ENCODE data around the gene CBY1. TPM values are rescaled to one million over a fixed set of nuclear protein-coding genes. Genes with fewer than 3 reads are reported as not detected.
"Not testable (repeated sequence)": the region's sequence is repeated elsewhere in the genome, so short reads cannot be mapped to it uniquely, and the experiment has no call there.

CBY1 gene
- total RNA-seq, 2 donors from 2014 or later = 13.8 TPM

DNA sequence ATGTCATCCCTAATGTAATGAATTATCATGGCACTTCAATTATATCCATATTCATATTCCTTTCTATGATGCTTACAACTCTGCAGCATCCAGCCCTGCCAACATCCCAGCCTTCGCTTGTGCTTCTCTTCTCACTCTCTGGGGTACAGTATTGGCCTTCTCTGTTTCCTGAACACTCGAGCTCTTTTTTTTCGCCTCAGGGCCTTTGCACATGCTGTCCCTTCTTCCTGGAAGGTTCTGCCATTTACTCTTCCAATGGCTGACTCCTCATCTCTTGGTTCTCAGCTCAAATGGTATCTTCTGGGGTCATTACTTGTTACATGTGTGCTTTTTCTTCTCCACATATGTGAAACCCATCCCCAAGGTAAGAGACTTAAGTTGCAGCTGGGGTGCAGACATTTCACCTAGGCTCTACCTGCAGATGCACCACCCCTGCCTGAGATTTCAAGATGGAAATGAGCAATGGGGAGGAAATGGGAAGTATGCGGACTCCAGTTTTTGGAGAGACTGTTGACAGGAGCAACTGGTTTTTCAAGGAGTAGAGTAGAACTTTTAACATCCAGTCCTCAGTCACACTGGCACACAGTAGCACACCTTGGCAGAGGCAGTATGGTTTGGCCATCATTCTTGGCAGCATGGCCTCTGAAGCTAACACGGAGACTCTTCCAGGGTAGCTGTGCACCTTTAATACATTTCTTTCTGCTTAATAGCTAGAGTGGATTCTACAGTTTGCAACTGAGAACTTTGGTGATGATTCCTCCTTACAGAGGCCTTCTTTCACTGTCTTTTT is 44.0 kb upstream of the CBY1 start:
- no peaks in the 10 kb centered on the region for H3K36me3 ChIP-seq
- no peak for DNase-seq (ENCODE audit: low spot score)
- H3K27me3 ChIP-seq (replicated peaks; ENCODE audit: insufficient read depth) = no peaks in the 10 kb centered on the region
- no peaks in the 10 kb centered on the region for H3K9me3 ChIP-seq
- no peak overlapping the region for H3K4me3 ChIP-seq
- ATAC-seq (ENCODE audit: insufficient number of reproducible peaks, low FRiP score, low read depth) = no peak
- H3K4me1 ChIP-seq (ENCODE audit: control insufficient read depth in 1 of 2, low read depth in 2 of 2) = no peaks in the 10 kb centered on the region
- no peak overlapping the region for H3K27ac ChIP-seq
- TF ChIP-seq, protein P1, sequence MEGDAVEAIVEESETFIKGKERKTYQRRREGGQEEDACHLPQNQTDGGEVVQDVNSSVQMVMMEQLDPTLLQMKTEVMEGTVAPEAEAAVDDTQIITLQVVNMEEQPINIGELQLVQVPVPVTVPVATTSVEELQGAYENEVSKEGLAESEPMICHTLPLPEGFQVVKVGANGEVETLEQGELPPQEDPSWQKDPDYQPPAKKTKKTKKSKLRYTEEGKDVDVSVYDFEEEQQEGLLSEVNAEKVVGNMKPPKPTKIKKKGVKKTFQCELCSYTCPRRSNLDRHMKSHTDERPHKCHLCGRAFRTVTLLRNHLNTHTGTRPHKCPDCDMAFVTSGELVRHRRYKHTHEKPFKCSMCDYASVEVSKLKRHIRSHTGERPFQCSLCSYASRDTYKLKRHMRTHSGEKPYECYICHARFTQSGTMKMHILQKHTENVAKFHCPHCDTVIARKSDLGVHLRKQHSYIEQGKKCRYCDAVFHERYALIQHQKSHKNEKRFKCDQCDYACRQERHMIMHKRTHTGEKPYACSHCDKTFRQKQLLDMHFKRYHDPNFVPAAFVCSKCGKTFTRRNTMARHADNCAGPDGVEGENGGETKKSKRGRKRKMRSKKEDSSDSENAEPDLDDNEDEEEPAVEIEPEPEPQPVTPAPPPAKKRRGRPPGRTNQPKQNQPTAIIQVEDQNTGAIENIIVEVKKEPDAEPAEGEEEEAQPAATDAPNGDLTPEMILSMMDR (IDR thresholded peaks at IDR 0.05) = no peak

DNA sequence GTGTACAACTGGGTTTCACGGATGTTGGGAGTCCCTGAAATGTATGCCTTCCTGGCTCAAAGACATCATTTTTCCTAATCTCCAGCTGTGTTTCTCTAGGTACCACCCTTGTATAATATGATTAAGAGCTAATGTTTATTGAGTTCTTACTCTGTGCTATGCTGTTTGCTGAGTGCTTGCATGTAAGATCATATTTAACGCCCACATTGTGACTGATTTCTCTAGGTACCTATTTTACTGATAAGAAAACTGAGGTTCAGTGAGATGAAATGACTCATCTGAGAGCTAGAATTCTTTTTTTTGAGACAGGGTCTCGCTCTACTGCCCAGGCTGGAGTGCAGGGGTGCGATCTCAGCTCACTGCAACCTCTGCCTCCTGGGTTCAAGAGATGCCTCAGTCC is 42.9 kb upstream of the CBY1 start:
- ATAC-seq (ENCODE audit: insufficient number of reproducible peaks, low FRiP score, low read depth) (no peak), DNase-seq (ENCODE audit: low spot score) (no peak)
- H3K4me1 ChIP-seq (ENCODE audit: control insufficient read depth in 1 of 2, low read depth in 2 of 2) = no peaks in the 10 kb centered on the region
- H3K27me3 ChIP-seq (replicated peaks; ENCODE audit: insufficient read depth) = no peaks in the 10 kb centered on the region
- TF ChIP-seq, protein P1 (IDR thresholded peaks at IDR 0.05) = no peak
- no peak overlapping the region for H3K27ac ChIP-seq
- no peaks in the 10 kb centered on the region for H3K9me3 ChIP-seq
- H3K36me3 ChIP-seq = no peaks in the 10 kb centered on the region
- H3K4me3 ChIP-seq = no peak overlapping the region

DNA sequence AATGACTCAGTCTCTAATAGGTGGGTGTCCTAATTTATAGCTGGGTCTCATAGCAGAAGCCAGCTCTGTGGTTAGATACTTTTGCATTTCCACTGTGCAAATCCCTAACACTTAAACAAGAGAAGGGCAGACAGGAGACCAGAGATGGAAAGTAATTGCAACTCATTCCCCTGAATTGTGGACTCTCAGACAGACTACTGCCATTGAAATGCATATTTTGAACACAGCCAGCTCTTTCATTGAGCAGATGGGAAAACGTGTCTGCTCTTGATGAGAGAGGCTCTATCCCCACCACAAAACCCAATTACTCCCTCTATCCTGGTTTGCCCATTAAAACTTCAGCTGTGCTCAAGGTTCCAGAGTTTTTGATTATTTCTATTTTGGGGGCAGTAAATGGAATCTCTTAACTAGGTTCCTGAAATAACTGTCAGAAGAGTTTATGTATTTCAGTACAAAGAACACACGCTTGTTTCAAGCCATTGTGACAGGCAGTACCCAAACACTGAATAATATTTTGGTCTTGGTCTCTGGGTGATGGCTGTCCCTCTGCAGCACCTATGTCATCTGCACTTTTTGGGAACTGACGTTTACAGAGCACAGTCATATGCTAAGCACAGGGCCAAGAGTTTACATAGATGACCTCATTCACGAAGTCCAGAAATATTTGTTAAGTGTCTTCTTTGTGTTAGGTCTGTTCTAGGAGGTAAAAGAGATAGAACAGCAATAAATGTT is 41.9 kb upstream of the CBY1 start:
- Histone ChIP-seq H3K27ac (no peak overlapping the region), H3K4me3 (no peak overlapping the region), H3K9me3 (no peaks in the 10 kb centered on the region), H3K4me1 (ENCODE audit: control insufficient read depth in 1 of 2, low read depth in 2 of 2) (no peaks in the 10 kb centered on the region), H3K36me3 (no peaks in the 10 kb centered on the region), H3K27me3 (replicated peaks; ENCODE audit: insufficient read depth) (no peaks in the 10 kb centered on the region)
- TF ChIP-seq, protein P1 (IDR thresholded peaks at IDR 0.05) = no peak
- DNase-seq (ENCODE audit: low spot score) (no peak), ATAC-seq (ENCODE audit: insufficient number of reproducible peaks, low FRiP score, low read depth) (no peak)

DNA sequence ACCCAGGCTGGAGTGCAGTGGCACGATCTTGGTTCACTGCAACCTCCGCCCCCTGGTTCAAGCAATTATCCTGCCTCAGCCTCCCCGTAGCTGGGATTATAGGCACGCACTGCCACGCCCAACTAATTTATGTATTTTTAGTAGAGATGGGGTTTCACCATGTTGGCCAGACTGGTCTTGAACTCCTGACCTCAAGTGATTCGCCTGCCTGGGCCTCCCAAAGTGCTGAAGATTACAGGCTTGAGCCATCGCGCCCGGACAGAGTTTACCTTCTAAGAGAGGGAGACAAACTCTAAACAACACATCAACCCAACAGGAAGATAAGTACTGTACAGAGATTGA is 41.4 kb upstream of the CBY1 start:
- H3K27me3 ChIP-seq (replicated peaks; ENCODE audit: insufficient read depth); DNase-seq (ENCODE audit: low spot score); H3K36me3 ChIP-seq; H3K4me1 ChIP-seq (ENCODE audit: control insufficient read depth in 1 of 2, low read depth in 2 of 2); H3K27ac ChIP-seq; H3K9me3 ChIP-seq; H3K4me3 ChIP-seq; ATAC-seq (ENCODE audit: insufficient number of reproducible peaks, low FRiP score, low read depth): not testable (repeated sequence)

DNA sequence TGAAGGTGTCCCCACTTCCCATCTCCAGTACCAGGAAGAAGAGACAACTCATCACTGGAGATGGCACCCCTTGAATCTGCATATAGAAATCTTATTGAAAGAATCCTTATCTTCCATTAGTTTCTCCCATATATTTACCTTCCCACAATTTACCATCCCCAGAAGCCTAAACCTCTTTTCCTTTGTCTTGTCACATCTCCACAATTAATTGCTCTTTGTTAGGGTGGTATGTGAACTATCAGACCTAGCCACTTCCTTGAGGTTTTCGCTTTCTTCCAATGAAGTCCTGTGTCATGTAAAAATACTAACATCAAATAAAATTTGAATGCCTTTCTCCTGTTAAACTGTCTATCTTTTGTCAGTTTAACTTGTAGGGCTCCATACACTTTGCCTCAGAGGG is 38.2 kb upstream of the CBY1 start:
- Histone ChIP-seq H3K36me3 (no peaks in the 10 kb centered on the region), H3K27ac (no peak overlapping the region), H3K27me3 (replicated peaks; ENCODE audit: insufficient read depth) (no peaks in the 10 kb centered on the region), H3K9me3 (no peaks in the 10 kb centered on the region), H3K4me1 (ENCODE audit: control insufficient read depth in 1 of 2, low read depth in 2 of 2) (no peaks in the 10 kb centered on the region), H3K4me3 (no peak overlapping the region)
- ATAC-seq (ENCODE audit: insufficient number of reproducible peaks, low FRiP score, low read depth) = no peak
- DNase-seq (ENCODE audit: low spot score) = no peak
- TF ChIP-seq, protein P1 (IDR thresholded peaks at IDR 0.05) = no peak

Measured in thoracic aorta (tissue), 2 donors.